NB4 (cell line): ENCODE data around the gene MYDGF.
A peak's percentile ranks its signal among the peaks of the same experiment; 100 is the strongest.

Source experiments
- DNase-seq: peaks from one replicate; pipeline ENCODE4 v3.0.0; 2010; ENCODE audit warnings: low read depth
- H3K4me3 ChIP-seq: one replicate; pipeline ENCODE4 v1.5.1; 2011; ENCODE audit warnings: mild to moderate bottlenecking, low read depth, low read length, moderate library complexity
- CTCF ChIP-seq: IDR thresholded peaks from one replicate; pipeline ENCODE4 v1.5.1; 2012; ENCODE audit warnings: low read depth, low read length
- MAX ChIP-seq: IDR thresholded peaks from 2 replicates; pipeline ENCODE4 v1.6.1; 2011; ENCODE audit warnings: low read depth, low read length
- MYC ChIP-seq: IDR thresholded peaks from 2 replicates; pipeline ENCODE4 v1.6.1; 2011; ENCODE audit warnings: low read depth, low read length
- POLR2A ChIP-seq: IDR thresholded peaks from 2 replicates; pipeline ENCODE4 v1.6.1; 2011; ENCODE audit warnings: mild to moderate bottlenecking; ENCODE audit not compliant: insufficient read length; ENCODE audit errors: extremely low read depth

Gene MYDGF

GRCh38 chr19:4662020-4662695 lies 8.0 kb downstream of the MYDGF start:
- TF ChIP-seq MYC (no peak), CTCF (no peak), POLR2A (no peak)
- H3K4me3 ChIP-seq: no peak overlapping the region
- no peak for DNase-seq

- TF ChIP-seq CTCF (no peak), MYC (no peak), POLR2A (no peak), MAX (no peak)
- DNase-seq: no peak
- no peak overlapping the region for H3K4me3 ChIP-seq
Observed at GRCh38 chr19:4660993-4661392, 9.1 kb downstream of the MYDGF start.

- DNase-seq: peak; percentile 56
- TF ChIP-seq CTCF (peak; percentile 41), MAX (no peak), MYC (no peak), POLR2A (no peak)
- no peak overlapping the region for H3K4me3 ChIP-seq
Observed at GRCh38 chr19:4660181-4660791, 9.9 kb downstream of the MYDGF start.

- TF ChIP-seq MYC: no peak
- TF ChIP-seq CTCF: no peak
- no peak for TF ChIP-seq MAX
- TF ChIP-seq POLR2A: no peak
- no peak for DNase-seq
- no peak overlapping the region for H3K4me3 ChIP-seq
Observed at GRCh38 chr19:4657835-4658234, 12.3 kb downstream of the MYDGF start.

- TF ChIP-seq MYC (no peak), MAX (no peak), POLR2A (no peak), CTCF (no peak)
- no peak for DNase-seq
- H3K4me3 ChIP-seq: no peak overlapping the region
Observed at GRCh38 chr19:4657262-4657661, 12.9 kb downstream of the MYDGF start.

- H3K4me3 ChIP-seq: no peak overlapping the region
- DNase-seq: no peak
- no peak for TF ChIP-seq CTCF
- TF ChIP-seq MAX: no peak
- TF ChIP-seq MYC: no peak
- no peak for TF ChIP-seq POLR2A
Observed at GRCh38 chr19:4656102-4656501, 14.0 kb downstream of the MYDGF start.
